ENCODE data around the gene BIN2. TPM values are rescaled to one million over a fixed set of nuclear protein-coding genes. Genes with fewer than 3 reads are reported as not detected.

BIN2 gene
- not detected for polyA plus RNA-seq (2013, experiment 1 of 2; ENCODE audit: insufficient read length)
- not detected for polyA plus RNA-seq (2013, experiment 2 of 2; ENCODE audit: insufficient read length)

DNA sequence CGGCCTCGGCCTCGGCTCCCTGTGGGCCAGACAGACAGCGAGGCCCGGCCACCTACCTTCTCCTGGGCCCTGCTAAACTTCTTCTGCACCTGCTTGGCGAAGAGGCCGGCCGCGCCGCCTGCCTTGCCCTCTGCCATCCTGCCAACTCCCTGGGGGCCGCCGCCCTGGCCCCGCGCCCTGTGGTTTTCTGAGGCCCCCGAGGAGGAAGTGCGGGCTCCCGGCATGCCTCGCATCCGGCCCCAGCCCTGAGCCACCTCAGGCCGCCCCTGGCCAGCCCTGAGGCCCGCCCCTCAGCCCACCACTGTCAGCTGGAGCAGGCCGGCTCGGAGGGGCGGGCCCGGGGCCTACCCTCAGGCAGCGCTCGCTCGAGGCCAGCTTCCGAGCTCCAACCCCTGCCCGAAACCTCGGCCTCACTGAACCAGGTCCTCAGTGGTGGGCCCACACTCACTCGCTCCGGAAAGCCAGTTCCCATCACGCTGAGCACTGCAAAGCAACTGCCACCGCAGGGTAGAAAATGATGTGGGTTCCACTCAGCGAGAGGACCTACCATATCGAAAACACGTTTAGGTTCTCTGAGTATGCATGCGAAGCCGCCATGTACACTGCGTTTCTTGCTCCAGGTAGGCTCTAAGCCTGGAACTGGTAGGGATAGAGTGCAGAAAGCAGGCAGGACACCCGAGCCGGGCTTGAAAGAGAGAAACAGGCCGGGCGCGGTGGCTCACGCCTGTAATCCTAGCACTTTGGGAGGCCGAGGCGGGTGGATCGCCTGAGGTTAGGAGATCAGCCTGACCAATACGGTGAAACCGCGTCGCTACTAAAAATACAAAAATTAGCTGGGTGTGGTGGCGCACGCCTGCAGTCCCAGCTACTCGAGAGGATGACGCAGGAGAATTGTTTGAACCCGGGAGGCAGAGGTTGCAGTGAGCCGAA lies at the start of gene BIN2:
Gene BIN2 (minus strand): TSS at position 209 of the 930 bp plus-strand sequence. CDS start 72 bp downstream, at position 137.
- no peak for DNase-seq

DNA sequence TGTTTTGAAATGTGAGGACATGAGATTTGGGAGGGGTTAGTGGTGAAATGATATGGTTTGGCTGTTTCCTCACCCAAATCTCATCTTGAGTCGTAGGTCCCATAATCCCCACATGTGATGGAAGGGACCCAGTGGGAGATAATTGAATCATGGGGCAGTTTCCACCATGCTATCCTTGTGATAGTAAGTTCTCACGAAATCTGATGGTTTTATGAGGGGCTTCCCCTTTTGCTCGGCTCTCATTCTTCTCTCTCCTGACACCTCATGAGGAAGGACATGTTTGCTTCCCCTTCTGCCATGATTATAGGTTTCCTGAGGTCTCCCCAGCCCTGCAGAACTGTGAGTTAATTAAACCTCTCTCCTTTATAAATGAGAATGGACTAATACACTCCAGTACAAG lies 49.2 kb upstream of the BIN2 start:
- no peak for DNase-seq

DNA sequence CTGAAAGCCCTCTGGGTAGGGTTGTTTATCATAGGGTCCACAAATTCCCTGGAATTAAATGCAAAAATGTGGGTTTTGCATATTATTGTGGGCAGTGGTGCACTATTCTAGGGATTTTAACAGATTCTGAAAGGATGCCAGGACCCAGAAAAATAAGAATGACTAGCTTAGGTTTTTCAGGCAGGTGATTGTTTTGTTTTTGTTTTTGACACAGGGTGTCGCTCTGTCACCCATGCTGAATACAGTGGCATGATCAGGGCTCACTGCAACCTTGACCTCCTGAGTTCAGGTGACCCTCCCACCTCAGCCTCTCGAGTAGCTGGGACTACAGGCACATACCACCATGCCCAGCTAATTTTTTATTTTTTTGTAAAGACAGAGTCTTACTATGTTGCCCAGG lies 48.0 kb upstream of the BIN2 start:
- DNase-seq: no peak

DNA sequence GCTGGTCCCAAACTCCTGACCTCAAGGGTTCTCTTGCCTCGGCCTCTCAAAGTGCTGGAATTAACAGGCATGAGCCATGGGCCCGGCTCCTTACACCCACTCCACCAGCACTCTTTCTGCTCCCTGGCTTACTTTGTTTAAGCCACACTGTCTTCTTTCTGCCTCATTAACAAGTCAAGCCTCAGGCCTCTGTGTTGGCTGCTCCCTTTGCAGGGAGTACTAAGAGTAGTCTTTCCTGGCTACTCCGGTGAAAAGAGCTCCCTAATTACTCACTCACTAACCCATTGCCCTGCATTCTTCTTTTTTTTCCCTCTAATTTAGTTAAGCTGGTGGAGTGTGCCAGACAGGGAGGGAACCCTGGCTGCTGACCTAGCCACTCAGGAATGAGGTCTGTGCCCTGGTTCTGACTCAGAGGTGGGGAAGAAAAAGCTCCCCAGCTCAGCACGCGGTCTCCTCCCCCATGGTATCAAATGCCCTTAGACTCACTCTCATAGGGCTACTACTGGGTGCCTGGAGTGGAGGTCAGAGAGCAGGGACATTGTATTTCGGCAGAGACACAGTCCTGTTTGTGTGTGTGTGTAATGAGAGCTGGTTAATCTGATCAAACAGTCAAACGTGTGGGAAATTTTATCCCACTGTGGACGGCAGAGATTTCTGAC lies 47.5 kb upstream of the BIN2 start:
- peak; percentile 98 for DNase-seq

DNA sequence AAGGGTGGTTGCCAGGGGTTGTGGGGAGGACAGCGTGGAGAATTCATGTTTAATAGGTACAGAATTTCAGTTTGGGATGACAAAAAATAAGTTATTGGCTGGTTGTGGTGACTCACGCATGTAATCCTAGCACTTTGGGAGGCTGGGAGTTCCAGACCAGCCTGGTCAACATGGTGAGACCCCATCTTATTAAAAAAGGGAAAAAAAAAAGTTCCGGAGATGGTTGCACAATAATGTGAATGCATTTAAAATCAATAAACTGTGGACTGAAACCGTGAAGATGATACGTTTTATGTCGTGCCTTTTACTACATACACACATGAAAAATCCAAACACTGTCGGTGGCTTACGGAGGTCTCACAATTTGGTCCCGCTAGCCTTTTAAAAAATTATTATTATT lies 46.7 kb upstream of the BIN2 start:
- no peak for DNase-seq

DNA sequence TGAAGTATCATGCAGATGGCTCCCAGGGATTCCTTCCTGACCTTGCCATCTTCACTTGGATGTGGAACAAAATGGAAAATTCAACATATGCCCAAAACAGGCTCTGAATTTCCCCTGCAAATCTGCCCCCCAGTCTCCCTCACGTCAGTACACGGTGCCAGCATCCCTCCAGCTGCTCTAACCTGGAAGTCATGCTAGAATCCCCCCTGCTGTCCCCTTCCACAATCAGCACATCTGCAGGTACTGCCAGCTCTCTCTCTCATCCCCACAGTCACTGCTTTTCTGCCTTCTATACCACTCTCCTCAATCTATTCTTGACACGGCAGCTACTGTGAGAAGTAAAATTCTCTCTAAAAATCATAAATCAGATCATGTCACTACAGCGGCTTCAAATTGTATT lies 45.6 kb upstream of the BIN2 start:
- DNase-seq: no peak

DNA sequence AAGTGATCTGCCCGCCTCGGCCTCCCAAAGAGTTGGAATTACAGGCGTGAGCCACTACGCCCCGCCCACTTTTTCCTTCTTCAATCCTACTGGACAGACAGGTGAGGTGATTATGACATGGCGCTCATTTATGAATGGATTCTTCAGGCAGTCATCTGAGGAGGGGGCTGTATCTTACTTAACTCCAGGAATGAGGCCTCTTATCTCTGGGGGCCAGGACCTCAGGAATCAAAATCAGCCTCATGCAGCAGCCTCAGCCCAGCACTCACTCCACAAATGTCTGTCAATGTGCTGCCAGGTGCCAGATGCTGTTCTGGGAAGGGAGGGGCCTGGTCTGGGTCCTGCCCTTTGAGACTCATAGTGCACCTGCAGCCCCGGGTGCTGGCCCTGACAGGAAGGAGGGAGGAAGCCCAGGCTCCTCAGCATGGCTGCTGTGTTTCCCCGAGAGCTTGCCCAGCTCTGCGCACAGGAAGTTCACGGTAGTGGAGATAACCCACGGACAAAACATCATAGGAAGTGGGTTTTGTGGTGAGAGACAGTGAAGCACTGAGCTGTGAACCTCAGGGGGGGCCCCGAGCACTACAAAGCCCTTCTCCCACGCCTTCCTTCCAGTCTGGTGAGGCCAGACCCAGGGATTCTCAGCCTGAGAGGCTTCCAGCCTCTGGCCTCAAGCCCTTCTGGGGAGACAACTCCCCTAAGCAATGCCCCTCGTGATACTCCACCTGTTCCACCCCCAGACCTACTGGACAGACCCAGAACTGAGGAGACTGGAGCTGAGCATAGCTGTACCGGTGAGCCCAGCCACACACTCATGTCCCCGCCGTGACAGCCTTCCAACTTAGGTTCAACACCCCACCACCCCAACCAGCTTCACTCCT lies 44.9 kb upstream of the BIN2 start:
- peak; percentile 28 for DNase-seq

DNA sequence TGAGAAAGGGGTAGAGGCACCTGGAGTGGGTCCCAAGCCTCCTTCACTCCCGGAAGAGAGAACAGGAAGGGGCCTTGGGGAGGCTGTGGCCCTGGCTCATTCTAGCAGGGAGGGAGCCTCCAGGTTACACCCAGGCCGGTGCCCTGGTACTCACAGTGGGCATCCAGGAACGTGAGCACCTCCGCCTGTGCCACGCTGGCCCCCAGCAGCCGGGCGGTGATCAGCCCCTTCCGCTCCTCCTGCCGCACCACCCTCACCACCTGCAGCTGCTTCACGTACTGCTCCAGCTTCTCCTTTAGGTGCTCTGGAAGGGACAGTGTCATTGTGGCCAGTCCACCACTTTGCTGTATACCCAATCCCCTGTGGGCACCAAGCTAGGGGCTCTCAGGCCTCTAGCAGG lies 41.3 kb upstream of the BIN2 start:
- no peak for DNase-seq

DNA sequence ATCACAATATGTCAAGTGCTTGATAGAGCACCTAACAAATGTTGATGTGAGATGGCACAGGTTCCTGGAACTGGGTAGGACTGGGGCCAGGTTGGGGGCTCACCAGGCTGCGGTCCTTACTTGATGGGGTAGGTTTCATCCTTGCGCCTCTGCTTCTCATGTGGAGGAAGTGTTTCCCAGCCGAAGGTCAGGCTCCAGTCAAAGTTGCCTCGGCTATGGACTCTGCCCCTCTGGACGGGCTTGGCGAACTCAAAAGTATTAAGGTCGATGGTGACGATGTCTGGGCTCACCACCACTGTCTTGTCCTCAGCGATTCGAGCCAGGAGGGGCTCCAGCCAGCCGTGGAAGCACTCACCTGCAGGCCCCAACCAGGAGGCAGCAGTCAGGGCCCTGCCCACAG lies 40.0 kb upstream of the BIN2 start:
- no peak for DNase-seq

DNA sequence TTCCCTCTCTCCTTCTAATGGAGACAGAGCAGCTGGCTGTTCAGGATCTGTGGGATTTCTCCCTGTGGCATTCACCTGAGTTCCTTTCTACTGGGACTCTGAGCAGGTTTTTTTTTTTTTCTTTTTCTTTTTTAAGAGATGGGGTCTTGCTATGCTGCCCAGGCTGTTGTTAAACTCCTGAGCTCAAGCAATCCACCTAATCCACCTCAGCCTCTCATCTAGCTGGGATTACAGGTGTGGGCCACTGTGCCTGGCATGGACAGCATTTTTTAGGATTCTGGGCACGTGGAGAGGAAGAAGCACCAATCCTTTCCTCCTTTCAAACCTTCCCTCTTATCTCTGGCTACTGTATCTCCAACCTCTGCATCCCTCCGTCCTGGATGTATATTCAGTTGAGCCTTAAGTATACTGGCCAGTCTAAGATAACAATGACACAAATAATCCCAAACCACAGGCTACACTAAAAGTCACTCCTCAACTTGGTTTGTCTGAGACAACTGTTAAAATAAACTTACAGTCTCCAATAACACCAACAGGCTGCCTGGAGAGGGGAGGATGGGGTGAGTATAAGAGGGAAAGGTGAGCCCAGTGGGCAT lies 38.9 kb upstream of the BIN2 start:
- no peak for DNase-seq

DNA sequence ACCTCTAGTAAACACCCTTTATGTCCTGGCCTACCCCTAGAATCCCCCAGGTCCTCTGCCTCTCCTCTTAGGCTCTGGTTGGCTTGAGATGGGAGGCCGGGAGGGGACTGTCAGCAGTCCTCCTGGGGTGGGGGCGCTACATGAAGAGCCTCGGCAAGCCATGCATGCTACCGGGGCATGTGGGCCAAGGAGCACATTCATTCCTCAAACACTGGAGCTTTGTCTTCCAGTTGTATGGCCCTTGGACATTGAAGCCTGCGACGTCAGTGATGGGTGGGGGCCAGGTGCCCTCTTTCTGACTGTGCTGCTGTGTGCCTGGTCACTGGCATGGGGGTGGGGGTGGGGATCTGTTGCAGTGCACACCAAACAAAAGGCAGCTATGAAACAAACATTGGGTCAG lies 38.3 kb upstream of the BIN2 start:
- no peak for DNase-seq

DNA sequence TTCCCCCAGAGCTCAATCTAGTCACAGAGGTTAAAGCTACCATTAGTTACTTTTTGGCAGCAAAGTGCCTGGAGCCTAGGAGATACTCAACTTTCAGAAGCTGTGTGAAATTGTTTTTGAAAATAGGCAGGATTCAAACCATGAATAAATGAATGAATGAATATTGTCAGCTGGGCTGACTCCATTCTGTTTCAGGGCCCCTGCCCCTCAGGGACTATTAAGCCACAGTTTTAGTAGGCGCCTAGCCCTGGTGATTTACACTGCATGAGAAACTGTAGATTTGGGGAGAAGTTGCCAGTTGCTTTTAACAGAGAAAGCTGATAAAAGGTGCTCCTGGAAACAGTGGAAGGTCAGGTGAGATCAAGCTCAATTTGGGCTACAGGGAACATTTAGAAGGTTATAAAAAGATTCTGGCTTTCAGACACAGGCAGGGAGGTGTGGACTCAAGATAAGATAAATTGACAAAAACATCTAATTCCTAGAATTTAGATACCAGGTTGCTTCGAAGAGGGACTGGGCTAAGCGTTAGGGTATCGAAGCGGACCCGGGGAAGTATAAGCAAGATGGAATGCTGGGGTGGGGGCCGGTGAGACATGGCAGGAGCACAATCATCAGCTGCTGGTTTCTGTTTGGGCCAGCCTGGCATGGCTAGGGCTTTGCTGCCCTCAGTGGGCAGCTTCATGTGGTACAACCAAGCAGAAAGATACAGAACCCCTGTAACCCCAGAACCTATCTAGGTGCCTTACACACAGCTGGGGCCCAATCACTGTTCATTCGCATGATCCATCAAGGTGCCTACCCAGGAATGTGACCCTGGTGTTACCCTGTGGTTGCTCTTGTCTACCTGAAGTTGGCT lies 37.4 kb upstream of the BIN2 start:
- DNase-seq: no peak

DNA sequence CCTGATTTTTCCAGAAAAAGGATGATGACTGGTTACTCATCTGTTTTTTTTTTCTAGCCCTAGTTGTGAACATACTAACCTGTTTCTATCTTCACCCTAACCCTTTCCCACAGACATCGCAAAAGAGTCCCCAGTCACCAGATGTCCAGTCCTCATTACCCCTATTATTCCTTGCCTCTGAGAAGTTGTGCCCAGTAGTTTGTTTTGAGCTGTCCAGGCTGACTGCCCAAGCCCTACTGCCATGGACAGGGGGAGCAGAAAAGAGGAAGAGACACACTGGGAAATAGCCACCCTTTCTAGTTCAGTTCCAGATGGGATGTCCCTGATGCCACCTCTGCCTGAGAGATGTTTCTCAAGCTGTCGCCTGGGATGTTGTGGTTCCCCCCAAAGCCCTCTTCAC lies 36.3 kb upstream of the BIN2 start:
- no peak for DNase-seq

DNA sequence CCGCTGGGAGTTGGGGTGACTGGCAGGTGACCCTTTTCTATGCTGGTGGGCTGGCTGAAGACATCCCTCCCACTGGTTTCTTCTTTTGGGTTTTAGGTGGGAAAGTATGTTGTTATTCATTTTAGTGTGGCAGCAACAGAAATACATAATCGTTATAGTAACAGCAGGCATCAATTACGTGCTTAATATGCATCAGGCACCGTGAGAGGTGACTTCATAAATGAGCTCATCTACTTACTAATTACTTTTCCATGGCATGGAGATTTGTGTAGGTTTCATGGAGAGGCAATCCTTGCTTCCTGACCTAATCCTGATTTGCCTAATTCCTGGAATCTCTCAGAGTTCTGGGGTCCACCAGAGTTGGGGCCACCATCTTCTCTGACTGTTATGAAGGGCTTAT lies 35.9 kb upstream of the BIN2 start:
- DNase-seq: no peak

DNA sequence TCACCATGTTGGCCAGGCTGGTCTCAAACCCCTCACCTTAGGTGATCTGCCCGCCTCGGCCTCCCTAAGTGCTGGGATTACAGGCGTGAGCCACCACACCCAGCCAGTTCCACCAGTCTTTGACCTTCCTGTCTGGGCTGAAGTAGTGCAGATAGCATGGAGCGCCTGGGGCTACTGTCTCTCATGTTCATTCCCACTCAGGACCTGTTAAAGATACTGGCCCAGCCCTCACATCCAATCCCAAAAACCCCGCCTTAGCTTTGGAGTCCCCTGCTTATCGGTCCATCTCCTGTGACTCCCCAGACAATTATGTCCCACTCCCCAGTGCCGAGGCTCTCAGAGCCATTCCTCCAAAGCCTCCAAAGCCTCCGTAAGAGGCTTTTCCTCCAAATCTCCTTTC lies 34.5 kb upstream of the BIN2 start:
- no peak for DNase-seq

DNA sequence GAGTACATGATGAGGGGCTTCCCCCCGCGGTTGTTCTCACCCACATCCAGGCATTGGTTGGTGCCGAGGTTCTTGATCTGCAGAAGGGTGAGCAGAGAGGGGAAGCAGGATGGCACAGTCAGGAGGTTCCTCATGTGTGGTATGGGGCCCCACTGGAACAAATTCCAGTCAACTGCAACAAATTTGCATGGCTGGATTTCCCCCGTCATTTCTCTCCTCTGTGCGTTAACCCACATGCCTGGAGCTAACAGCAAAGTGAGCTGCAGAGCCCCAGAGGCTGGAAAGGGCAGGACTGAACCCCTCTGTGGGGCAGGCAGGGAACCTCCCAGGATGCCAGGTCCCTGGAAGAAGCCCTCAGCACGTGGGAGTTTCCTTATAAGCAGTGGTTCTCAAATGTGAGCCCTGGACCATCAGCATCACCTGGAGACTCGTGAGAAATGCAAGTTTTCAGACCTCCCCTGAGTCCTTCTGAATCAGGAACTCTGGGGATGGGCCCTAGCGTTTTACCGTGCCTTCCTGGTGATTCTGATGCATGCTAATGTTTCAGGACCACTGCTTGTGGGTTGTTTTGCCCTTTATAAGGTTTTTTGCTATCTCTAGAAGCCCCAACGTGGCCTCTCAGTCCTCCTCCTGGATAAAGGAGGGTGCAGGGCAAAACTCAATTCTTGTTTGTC lies 33.5 kb upstream of the BIN2 start:
- DNase-seq: no peak

DNA sequence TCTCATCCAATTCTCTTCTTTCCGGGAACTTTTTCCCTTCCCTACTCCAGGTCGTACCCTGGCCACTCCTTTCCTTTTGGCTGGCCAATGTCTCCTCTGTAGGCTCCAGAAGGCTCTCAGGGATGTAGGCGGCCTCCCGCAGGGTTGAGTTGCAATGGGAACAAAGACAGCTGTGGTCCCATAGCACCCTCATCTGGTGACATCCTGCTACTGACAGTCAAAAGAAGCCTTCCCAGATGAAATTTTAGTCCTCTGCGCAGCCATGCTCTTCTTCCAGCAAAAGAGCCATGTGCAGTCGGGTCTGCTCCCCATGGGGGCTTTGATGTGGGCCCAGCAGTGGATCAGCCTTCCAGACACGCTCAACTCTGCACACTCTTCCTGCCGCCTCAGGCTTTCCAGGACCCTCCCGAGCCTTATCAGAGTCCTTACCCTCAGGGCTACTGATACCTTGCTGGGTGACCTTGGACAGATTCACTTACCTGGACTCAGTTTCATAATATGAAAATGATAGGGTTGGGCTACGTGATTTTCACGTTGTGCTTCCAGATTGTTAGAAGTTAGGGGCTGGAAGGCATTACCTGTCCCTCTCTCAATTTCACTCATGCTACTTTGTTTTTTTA lies 28.0 kb upstream of the BIN2 start:
- DNase-seq: peak; percentile 72

DNA sequence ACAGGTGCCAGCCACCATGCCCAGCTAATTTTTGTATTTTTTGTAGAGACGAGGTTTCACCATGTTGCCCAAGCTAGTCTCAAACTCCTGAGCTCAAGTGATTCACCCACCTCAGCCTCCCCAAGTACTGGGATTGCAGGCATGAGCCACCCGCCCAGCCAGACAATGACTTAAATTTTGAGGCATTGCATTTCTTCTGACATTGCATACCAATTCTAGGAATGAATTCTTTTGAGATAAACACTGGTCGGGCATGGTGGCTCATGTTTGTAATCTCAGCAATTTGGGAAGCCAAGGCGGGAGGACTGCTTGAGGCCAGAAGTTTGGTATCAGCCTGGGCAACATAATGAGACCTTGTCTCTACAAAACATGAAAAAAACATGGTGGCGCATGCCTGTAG lies 25.1 kb upstream of the BIN2 start:
- peak; percentile 73 for DNase-seq

DNA sequence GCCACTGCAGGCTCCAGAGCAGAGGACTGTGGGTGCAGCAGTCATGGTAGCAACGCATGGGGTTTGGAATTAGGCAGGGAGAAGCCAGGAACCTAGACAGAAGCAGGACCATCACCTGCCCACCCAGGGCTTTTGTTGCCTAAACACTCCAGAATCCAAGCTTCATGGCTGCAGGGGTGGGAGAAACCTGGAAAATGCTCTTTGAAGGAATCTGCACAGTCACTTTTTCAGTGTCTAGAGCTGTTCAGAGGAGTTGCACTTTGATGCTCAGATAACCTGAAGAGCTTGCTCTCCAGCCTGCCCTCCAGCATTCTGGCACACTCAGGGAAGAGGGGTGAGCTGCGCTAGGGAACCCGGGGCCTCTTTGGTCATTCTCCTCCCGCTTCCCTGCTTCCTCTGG lies 24.1 kb upstream of the BIN2 start:
- DNase-seq: no peak

DNA sequence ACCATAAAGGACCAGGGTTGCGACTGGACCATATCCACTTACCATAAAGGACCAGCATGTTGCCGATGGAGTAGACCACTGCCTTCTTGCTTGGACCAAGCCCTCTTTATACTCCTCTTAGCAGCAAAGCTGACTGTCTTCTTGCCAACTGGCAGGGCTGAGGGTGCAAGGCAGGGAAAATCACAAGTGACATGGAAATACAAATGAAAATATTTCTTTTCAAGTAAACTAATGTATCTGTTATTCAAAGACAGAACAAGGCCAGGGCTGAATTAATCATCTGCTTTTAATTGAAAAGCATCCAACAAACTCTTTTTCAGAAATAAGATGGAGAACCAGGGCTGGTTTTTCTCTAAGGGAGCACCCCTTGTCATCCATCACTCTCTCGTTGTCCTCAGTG lies 22.6 kb upstream of the BIN2 start, which contains the start of gene CELA1:
Gene CELA1 (minus strand): TSS at position 99 of the 400 bp plus-strand sequence. CDS start 41 bp downstream, at position 58.
- no peak for DNase-seq

Data from fibroblast of skin of back (primary cell).